Measurements from ENCODE around the gene MCM9. TPM values are rescaled to one million over a fixed set of nuclear protein-coding genes. Genes with fewer than 3 reads are reported as not detected.

MCM9 gene
- total RNA-seq, 6 experiments from 2014 or later, result 4.3 to 7.6 (median 6.9) TPM

- DNase-seq (peak; percentile 37 to 63 (median 59)), ATAC-seq (peak; percentile 43 to 87 (median 70))
- TF ChIP-seq POLR2A (IDR thresholded peaks at IDR 0.05) (no peak), CTCF (IDR thresholded peaks at IDR 0.05) (no peak)
- intact Hi-C loops (cut with DNase I), result no loop called here
- no peak overlapping the region for H3K27ac ChIP-seq
- WGBS (ENCODE audit: insufficient coverage, low coverage, low lambda C conversion rate, missing lambda C conversion rate), result 67% methylated on average over 2 of the region's 2 CpGs
- no peaks in the 10 kb centered on the region for H3K9me3 ChIP-seq
- H3K36me3 ChIP-seq, result no peaks in the 10 kb centered on the region
- H3K4me3 ChIP-seq, result no peak overlapping the region
- H3K4me1 ChIP-seq, result peaks cover 0 to 3% (median 0%) of the 10 kb centered on the region in 4 donors
- H3K27me3 ChIP-seq, result no peaks in the 10 kb centered on the region
These were observed 5.8 kb upstream of the MCM9 start for GRCh38 chr6:118940770-118941169.

- no peaks in the 10 kb centered on the region for H3K36me3 ChIP-seq
- H3K4me1 ChIP-seq, result peaks cover 0 to 9% (median 0%) of the 10 kb centered on the region in 4 donors
- H3K27ac ChIP-seq, result no peak overlapping the region
- WGBS (ENCODE audit: insufficient coverage, low coverage, low lambda C conversion rate, missing lambda C conversion rate), result 100% methylated on average over 1 of the region's 1 CpG
- intact Hi-C loops (cut with DNase I), result no loop called here
- H3K9me3 ChIP-seq, result no peaks in the 10 kb centered on the region
- no peak for TF ChIP-seq POLR2A (IDR thresholded peaks at IDR 0.05)
- no peak for TF ChIP-seq CTCF (IDR thresholded peaks at IDR 0.05)
- no peak overlapping the region for H3K4me3 ChIP-seq
- no peaks in the 10 kb centered on the region for H3K27me3 ChIP-seq
- DNase-seq, result no peak
- no peak for ATAC-seq
These were observed 4.7 kb upstream of the MCM9 start for GRCh38 chr6:118939683-118940082.

GRCh38 chr6:118935978-118936703 is 1.2 kb upstream of the MCM9 start:
- DNase-seq (no peak), ATAC-seq (no peak)
- H3K9me3 ChIP-seq, result no peaks in the 10 kb centered on the region
- TF ChIP-seq POLR2A (IDR thresholded peaks at IDR 0.05) (no peak), CTCF (IDR thresholded peaks at IDR 0.05) (no peak)
- no peak overlapping the region for H3K4me3 ChIP-seq
- peaks cover 0 to 4% (median under 1%) of the 10 kb centered on the region in 4 donors for H3K36me3 ChIP-seq
- H3K27ac ChIP-seq, result no peak overlapping the region
- H3K27me3 ChIP-seq, result no peaks in the 10 kb centered on the region
- peaks cover 0 to 9% (median 0%) of the 10 kb centered on the region in 4 donors for H3K4me1 ChIP-seq
- 85% methylated on average over 2 of the region's 3 CpGs for WGBS (ENCODE audit: insufficient coverage, low coverage, low lambda C conversion rate, missing lambda C conversion rate)
- intact Hi-C loops (cut with DNase I), result no loop called here

GRCh38 chr6:118935331-118935668 is 341 bp upstream of the MCM9 start:
- H3K9me3 ChIP-seq, result no peaks in the 10 kb centered on the region
- DNase-seq (no peak), ATAC-seq (no peak)
- H3K36me3 ChIP-seq, result peaks cover 0 to 10% (median 1%) of the 10 kb centered on the region in 4 donors
- peak overlapping the region; percentile 76 to 85 (median 81) for H3K27ac ChIP-seq
- no peaks in the 10 kb centered on the region for H3K27me3 ChIP-seq
- no peak for TF ChIP-seq POLR2A (IDR thresholded peaks at IDR 0.05)
- TF ChIP-seq CTCF (IDR thresholded peaks at IDR 0.05), result no peak
- WGBS (ENCODE audit: insufficient coverage, low coverage, low lambda C conversion rate, missing lambda C conversion rate), result 29% methylated on average over 1 of the region's 1 CpG
- intact Hi-C loops (cut with DNase I), result no loop called here
- peak overlapping the region; percentile 59 to 81 (median 71) for H3K4me3 ChIP-seq
- peaks cover 0 to 9% (median 0%) of the 10 kb centered on the region in 4 donors for H3K4me1 ChIP-seq

Measured in right lobe of liver (tissue), 6 donors.